Chondrocyte (in vitro differentiated cells): ENCODE results near the gene CTNNBL1. TPM values are rescaled to one million over a fixed set of nuclear protein-coding genes. Genes with fewer than 3 reads are reported as not detected.

Experiments used
- DNase-seq: peaks from one replicate; pipeline ENCODE4 v3.0.0; 2021; ENCODE audit warnings: mixed read lengths, low spot score
- H3K27ac Mint-ChIP-seq: one replicate; pipeline ENCODE4 v1.8.0; 2021; ENCODE audit warnings: mild to moderate bottlenecking, moderate library complexity, mixed read lengths; ENCODE audit not compliant: unreplicated experiment
- H3K27me3 Mint-ChIP-seq: 2 replicates; pipeline ENCODE4 v1.8.0; 2021; ENCODE audit warnings: low read depth, mixed read lengths
- H3K36me3 Mint-ChIP-seq: 2 replicates; pipeline ENCODE4 v1.8.0; 2021; ENCODE audit warnings: low read depth, mixed read lengths
- H3K4me1 Mint-ChIP-seq: 2 replicates; pipeline ENCODE4 v1.8.0; 2021; ENCODE audit warnings: low read depth, mild to moderate bottlenecking, mixed read lengths
- H3K4me3 Mint-ChIP-seq: one replicate; pipeline ENCODE4 v1.8.0; 2021; ENCODE audit warnings: mild to moderate bottlenecking, moderate library complexity, mixed read lengths; ENCODE audit not compliant: unreplicated experiment
- H3K9me3 Mint-ChIP-seq: 2 replicates; pipeline ENCODE4 v1.8.0; 2021; ENCODE audit warnings: low read depth, mixed read lengths
- CTCF ChIP-seq: fragments of 200-600 bp; sonication (generic); IDR thresholded peaks from 2 replicates; pipeline ENCODE4 v1.5.0; 2021; ENCODE audit warnings: antibody characterized with exemption, mild to moderate bottlenecking, moderate library complexity
- total RNA-seq: library from RNA; stranded (reverse); gene quantifications from 3 replicates; pipeline ENCODE4 v1.2.1, GENCODE V29; 2021

Gene CTNNBL1
- total RNA-seq, 1 donor from 2014 or later = 36.0 TPM

- Mint-ChIP-seq H3K27ac (peak overlapping the region; percentile 39), H3K27me3 (no peaks in the 10 kb centered on the region), H3K4me1 (peaks cover 14% of the 10 kb centered on the region), H3K36me3 (peaks cover 8% of the 10 kb centered on the region), H3K9me3 (no peaks in the 10 kb centered on the region), H3K4me3 (no peak overlapping the region)
- no peak for DNase-seq
- no peak for TF ChIP-seq CTCF
These were observed 83.5 kb downstream of the CTNNBL1 start for GRCh38 chr20:37777012-37777950.

GRCh38 chr20:37777988-37778659, 84.3 kb downstream of the CTNNBL1 start:
- no peak for DNase-seq
- no peak for TF ChIP-seq CTCF
- Mint-ChIP-seq H3K27ac (peak overlapping the region; percentile 61), H3K36me3 (peaks cover 9% of the 10 kb centered on the region), H3K4me1 (peaks cover 14% of the 10 kb centered on the region), H3K9me3 (no peaks in the 10 kb centered on the region), H3K4me3 (no peak overlapping the region), H3K27me3 (no peaks in the 10 kb centered on the region)

- TF ChIP-seq CTCF = no peak
- Mint-ChIP-seq H3K27me3 (no peaks in the 10 kb centered on the region), H3K27ac (no peak overlapping the region), H3K4me1 (peaks cover 14% of the 10 kb centered on the region), H3K36me3 (peaks cover 17% of the 10 kb centered on the region), H3K9me3 (peaks cover 2% of the 10 kb centered on the region), H3K4me3 (no peak overlapping the region)
- no peak for DNase-seq
These were observed 87.8 kb downstream of the CTNNBL1 start for GRCh38 chr20:37781626-37782025.

- no peaks in the 10 kb centered on the region for H3K27me3 Mint-ChIP-seq
- H3K36me3 Mint-ChIP-seq = peaks cover 28% of the 10 kb centered on the region
- TF ChIP-seq CTCF = no peak
- H3K27ac Mint-ChIP-seq = no peak overlapping the region
- no peak overlapping the region for H3K4me3 Mint-ChIP-seq
- peaks cover 2% of the 10 kb centered on the region for H3K9me3 Mint-ChIP-seq
- no peak for DNase-seq
- no peaks in the 10 kb centered on the region for H3K4me1 Mint-ChIP-seq
These were observed 92.2 kb downstream of the CTNNBL1 start for GRCh38 chr20:37786043-37786442.

- no peak for DNase-seq
- Mint-ChIP-seq H3K4me1 (no peaks in the 10 kb centered on the region), H3K27me3 (no peaks in the 10 kb centered on the region), H3K4me3 (no peak overlapping the region), H3K36me3 (peaks cover 27% of the 10 kb centered on the region), H3K27ac (no peak overlapping the region), H3K9me3 (peaks cover 9% of the 10 kb centered on the region)
- no peak for TF ChIP-seq CTCF
These were observed 95.6 kb downstream of the CTNNBL1 start for GRCh38 chr20:37789408-37789807.
